Measurements from ENCODE around the gene XPO1. TPM values are rescaled to one million over a fixed set of nuclear protein-coding genes. Genes with fewer than 3 reads are reported as not detected.

XPO1 gene
- total and polyA plus RNA-seq, 2 donors (not counting 3 experiments of a cell fraction or from before 2014, with no cell fraction given) = 46.7 to 166 TPM

DNA sequence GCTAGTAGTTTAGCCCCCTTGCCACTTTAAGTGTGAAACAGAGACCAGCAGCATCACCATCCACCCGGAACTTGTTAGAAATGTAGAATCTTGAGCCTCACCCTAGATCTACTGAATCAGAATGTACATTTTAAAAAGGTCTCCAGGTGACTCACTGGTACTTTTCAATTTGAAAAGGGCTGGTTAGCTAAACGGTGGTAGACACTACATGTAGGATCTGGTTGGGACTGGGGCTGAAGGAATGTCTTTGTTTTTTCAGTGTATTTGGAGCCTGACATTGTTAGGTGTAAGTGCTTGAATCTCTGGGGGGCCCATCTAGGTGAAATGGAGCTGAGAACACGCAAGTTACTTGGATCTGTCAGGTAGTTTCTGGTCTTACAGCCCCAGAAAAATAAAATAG is 44.0 kb upstream of the XPO1 start:
- no peaks in the 10 kb centered on the region for H3K9me1 ChIP-seq (replicated peaks; ENCODE audit: control insufficient read depth, extremely low read depth, insufficient read depth, low read length)
- BruUV-seq (replicated peaks) = no TSS peak
- no peak for FAIRE-seq
- H3K4me3 ChIP-seq (replicated peaks in 1 of 3; ENCODE audit: insufficient read depth in 1 of 3, low read depth in 1 of 3, low read length in 3 of 3) = no peak overlapping the region
- no peak overlapping the region for H3K9ac ChIP-seq (replicated peaks; ENCODE audit: extremely low read depth, insufficient read depth, low read length)
- H3K27ac ChIP-seq (ENCODE audit: insufficient read depth, low read depth, low read length) = no peak overlapping the region
- no peak overlapping the region for H2AFZ ChIP-seq (ENCODE audit: low read depth, low read length)
- TF ChIP-seq MYC (IDR thresholded peaks at IDR 0.05; ENCODE audit: low read depth, low read length) (no peak), GATA2 (IDR thresholded peaks at IDR 0.05; ENCODE audit: insufficient read depth, insufficient read length, low read depth, low read length) (no peak), EZH2 (IDR thresholded peaks at IDR 0.05; ENCODE audit: borderline replicate concordance, low read depth, low read length, severe bottlenecking) (no peak), JUN (IDR thresholded peaks at IDR 0.05; ENCODE audit: borderline replicate concordance, insufficient read depth, insufficient read length, low read depth) (no peak), POLR2A (IDR thresholded peaks at IDR 0.05; ENCODE audit: low read depth, low read length) (no peak), MAX (IDR thresholded peaks at IDR 0.05; ENCODE audit: insufficient read depth, insufficient read length) (no peak), FOS (IDR thresholded peaks at IDR 0.05; ENCODE audit: borderline replicate concordance, insufficient read depth, low read length) (no peak), POLR2AphosphoS5 (IDR thresholded peaks at IDR 0.05; ENCODE audit: insufficient read depth, low read depth, low read length) (no peak)
- TF ChIP-seq, protein P1, sequence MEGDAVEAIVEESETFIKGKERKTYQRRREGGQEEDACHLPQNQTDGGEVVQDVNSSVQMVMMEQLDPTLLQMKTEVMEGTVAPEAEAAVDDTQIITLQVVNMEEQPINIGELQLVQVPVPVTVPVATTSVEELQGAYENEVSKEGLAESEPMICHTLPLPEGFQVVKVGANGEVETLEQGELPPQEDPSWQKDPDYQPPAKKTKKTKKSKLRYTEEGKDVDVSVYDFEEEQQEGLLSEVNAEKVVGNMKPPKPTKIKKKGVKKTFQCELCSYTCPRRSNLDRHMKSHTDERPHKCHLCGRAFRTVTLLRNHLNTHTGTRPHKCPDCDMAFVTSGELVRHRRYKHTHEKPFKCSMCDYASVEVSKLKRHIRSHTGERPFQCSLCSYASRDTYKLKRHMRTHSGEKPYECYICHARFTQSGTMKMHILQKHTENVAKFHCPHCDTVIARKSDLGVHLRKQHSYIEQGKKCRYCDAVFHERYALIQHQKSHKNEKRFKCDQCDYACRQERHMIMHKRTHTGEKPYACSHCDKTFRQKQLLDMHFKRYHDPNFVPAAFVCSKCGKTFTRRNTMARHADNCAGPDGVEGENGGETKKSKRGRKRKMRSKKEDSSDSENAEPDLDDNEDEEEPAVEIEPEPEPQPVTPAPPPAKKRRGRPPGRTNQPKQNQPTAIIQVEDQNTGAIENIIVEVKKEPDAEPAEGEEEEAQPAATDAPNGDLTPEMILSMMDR (IDR thresholded peaks at IDR 0.05; ENCODE audit: extremely low read depth in 1 of 2, insufficient read depth in 1 of 2, low read depth in 1 of 2, low read length in 2 of 2) = no peak
- dilution Hi-C loops (cut with MboI; ENCODE audit: extremely low pct_ligation_motif_present, low sequenced_read_pairs) = no loop called here
- no peaks in the 10 kb centered on the region for H3K9me3 ChIP-seq (replicated peaks; ENCODE audit: control insufficient read depth, insufficient read depth, low read length)
- no peaks in the 10 kb centered on the region for H3K36me3 ChIP-seq (ENCODE audit: control insufficient read depth in 2 of 2, extremely low read depth in 1 of 2, insufficient read depth in 2 of 2, low read length in 2 of 2)
- POLR2A ChIA-PET = no interaction called here
- CTCF ChIA-PET = interaction anchor here (0.9 to 1.4 kb wide), 3 partner anchors 14 to 31 kb away, joined by 3 to 4 read pairs (median 3); no protein-coding TSS in a partner anchor
- H3K4me2 ChIP-seq (ENCODE audit: insufficient read depth, low read length) = no peak overlapping the region
- no peaks in the 10 kb centered on the region for H4K20me1 ChIP-seq (replicated peaks; ENCODE audit: control insufficient read depth, extremely low read depth, insufficient read depth, low read length)
- no peaks in the 10 kb centered on the region for H3K79me2 ChIP-seq (ENCODE audit: control insufficient read depth, insufficient read depth, low read length)
- intact Hi-C loops (cut with micrococcal nuclease) = no loop called here
- DNase-seq (ENCODE audit: low read depth, low spot score) = no peak
- no peaks in the 10 kb centered on the region for H3K27me3 ChIP-seq (ENCODE audit: control insufficient read depth in 2 of 2, insufficient read depth in 2 of 2, low read length in 2 of 2)
- H3K4me1 ChIP-seq (ENCODE audit: control insufficient read depth, extremely low read depth, insufficient read depth, low read length) = no peaks in the 10 kb centered on the region
